HG03103 (cell line): ENCODE results near the gene HLA-B.

Experiments used
- ATAC-seq: cut with Tn5 transposase; IDR thresholded peaks from one replicate; pipeline ENCODE4 v1.9.1; 2021; ENCODE audit warnings: low read depth; ENCODE audit not compliant: unreplicated experiment

Gene HLA-B

DNA sequence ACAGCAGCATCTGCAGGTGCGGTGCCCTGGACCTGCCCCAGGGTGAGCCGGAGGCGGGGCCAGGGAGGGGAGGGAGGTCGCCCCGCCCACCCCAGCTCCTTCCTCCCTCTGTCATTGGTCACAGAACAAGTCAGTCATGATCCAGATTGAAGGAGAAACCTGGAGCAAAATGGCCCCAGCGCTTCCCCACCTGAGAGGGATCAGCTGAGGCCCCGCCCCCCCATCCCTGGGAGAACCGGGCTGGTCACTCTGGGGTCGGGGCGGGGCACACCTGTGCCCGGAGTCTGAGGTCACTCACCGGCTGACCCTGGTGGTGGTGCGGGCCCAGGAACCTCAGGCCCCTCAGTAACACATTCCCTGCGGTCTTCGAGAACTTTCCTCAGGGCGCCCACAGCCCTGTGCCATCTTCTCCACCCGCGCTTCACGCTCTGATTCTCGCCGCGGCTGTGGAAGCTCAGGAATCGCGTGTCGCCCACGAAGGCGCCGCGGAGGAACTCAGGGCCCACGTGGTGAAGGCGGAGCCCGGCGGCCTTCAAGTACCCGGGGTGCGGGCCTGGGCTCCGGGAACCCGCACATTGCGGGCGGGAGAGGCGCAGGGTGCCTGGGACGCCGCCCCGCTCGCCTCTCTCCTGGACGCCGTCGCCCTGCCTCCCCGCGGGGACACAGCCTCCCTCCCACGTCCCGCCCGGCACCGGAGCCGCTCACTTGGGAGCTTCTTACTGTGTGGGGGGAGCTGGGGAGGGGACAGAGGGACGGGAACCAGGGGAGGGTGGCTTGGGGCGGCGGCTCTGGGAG is 48.7 kb downstream of the HLA-B start:
- no peak for ATAC-seq

DNA sequence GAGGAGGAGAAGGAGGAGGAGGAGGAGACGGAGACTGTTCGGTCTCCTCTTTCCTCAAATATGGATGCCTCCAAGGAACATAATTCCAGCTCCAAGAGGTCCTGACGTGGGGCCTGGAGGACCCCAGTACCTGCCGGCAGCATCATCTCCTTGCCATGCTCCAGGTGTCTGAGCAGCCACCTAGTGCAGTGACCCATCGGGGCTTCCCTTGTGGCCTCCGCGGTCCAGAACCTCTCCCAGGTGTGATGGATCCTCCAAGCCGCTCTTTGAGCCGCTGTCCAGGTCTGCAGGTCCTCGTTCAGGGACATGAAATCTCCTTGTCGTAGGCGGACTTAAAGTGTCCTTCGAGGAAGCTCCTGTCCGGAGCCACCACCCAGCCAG is 49.3 kb downstream of the HLA-B start:
- ATAC-seq, result no peak

DNA sequence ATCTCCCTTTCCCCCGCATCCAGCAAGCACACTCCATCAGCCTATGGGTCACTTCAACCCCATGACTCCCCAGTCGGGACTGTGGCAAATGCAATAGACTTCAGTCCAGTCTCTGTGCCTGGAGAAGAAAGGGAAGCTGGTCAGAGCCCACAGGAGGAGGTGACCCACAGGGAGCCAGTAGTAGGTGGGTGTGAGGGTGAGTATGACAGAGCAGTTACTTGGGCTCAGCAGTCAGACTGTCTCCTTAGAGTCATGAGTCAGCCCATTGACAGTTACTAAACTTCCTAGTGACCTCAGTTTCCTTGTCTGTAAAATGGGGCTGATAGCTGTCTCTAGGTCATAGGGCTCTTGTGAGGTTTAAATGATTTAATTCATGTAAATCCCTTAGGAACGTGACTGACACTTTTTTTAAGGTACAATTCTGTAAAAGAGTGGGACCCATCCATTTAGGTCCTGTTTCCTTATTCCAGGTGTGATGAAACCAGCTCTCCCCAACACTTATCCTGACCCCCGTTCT is 51.2 kb downstream of the HLA-B start:
- no peak for ATAC-seq

DNA sequence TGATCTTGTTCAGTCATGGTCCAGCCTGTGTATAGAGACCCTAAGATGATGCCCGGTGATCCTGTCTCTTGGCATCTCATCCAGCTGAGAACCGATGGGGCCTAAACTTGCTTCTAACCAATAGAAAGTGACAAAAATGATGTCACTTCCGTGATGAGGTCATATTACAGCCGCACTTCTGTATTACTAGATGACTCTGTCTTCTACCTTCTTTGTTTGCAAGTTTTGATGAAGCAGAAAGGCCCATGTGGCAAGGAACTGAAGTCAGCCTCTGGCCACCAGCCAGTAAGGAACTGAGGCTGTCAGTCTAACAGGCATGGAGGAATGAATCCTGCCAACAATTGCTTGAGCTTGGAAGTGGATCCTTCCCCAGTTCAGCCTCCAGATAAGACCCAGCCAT is 52.3 kb downstream of the HLA-B start:
- no peak for ATAC-seq
